ENCODE results near the gene VPS16. TPM values are rescaled to one million over a fixed set of nuclear protein-coding genes. Genes with fewer than 3 reads are reported as not detected.
"Not testable (repeated sequence)": the region's sequence is repeated elsewhere in the genome, so short reads cannot be mapped to it uniquely, and the experiment has no call there.

VPS16 gene
- total RNA-seq, 1 donor from 2014 or later, result 19.3 TPM

GRCh38 chr20:2806351-2806701 is 34.2 kb upstream of the VPS16 start:
- peak; percentile 74 for ATAC-seq
- no peak for DNase-seq (ENCODE audit: low spot score)

DNA sequence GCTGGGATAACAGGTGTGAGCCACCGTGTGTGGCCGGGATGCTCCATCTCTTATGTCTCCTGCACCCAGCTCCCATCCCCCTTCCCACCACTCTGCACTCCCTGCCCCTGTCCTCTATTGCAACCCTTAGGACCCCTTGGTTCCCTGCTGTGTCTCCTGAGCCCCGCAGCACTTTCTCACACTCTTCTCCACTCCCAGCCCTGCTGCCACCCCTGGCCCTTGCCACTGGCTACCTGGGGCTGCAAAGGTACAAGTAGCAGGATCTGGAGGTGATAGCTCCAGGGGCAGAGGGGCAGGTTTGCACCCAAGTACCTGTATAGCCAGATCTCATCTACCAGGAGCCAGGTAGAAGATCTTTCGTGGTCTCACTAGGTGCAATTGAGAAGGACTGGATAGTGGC is 33.5 kb upstream of the VPS16 start:
- DNase-seq (ENCODE audit: low spot score) (no peak), ATAC-seq (no peak)

DNA sequence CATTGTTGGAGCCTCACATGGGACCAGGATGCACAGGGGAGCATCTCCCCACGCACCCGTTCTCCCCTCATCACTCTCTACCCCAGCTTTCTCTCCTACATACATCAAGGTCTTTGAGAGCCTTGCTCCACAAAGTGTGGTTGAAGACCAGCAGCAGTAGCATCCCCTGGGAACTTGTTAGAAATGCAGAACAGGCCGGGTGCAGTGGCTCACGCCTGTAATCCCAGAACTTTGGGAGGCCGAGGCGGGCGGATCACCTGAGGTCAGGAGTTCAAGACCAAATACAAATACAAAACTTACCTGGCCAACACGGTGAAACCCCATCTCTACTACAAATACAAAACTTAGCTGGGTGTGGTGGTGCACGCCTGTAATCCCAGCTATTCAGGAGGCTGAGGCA is 32.6 kb upstream of the VPS16 start:
- DNase-seq (ENCODE audit: low spot score), result peak; percentile 15
- ATAC-seq, result not testable (repeated sequence)

- ATAC-seq (no peak), DNase-seq (ENCODE audit: low spot score) (peak; percentile 12)
Measured at GRCh38 chr20:2809690-2810089, 30.9 kb upstream of the VPS16 start.

DNA sequence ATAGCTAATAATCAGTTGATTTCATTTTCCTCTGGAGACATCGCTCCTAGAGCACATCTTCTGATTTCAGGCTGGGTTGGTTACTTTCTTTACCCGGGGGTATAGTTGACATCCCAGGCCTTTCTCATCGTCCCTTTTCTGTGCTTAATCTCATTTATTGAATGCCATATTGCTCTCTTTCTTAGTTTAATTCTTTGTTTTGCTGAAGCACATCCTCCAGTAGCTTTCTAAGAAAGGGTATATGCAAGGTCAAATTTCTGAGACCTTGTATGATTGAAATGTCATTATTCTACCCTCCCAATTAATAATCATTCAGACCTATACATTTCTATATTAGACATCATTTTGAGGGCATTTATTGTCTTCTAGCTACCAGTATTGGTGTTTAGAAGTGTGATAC is 28.4 kb upstream of the VPS16 start:
- DNase-seq (ENCODE audit: low spot score) (no peak), ATAC-seq (no peak)

GRCh38 chr20:2814076-2814475 is 26.5 kb upstream of the VPS16 start:
- DNase-seq (ENCODE audit: low spot score), result no peak

DNA sequence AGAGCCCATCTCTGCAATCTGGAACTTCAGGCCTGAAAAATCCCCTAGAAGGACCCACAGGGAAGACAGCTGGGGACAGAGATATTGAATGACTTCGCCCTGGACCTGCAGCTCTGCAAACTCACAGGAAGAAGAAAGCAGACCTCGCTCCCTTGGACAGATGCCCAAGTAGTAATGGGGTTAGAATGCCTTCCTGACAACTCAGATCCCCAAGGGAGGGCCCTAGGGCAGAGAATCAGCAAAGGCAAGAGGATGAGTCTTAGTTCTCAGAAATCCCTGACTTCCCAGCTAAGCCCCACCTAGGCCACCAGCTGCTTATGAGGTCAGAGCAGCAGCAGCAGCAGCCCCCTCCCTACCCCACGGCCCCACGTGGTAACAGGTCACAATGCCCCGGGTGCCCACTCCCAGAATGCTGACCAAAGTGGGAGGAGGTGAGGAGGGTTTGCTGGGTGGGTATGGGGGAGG is 25.9 kb upstream of the VPS16 start, which contains the start of gene C20orf141:
TSS of gene C20orf141 (plus strand) at position 401 of the 465 bp plus-strand sequence. CDS start 198 bp downstream, outside the sequence.
- ATAC-seq (no peak), DNase-seq (ENCODE audit: low spot score) (no peak)

More at GRCh38 chr20:2814076-2814475, 26.5 kb upstream of the VPS16 start:
- no peak for ATAC-seq

GRCh38 chr20:2815242-2815900 is 25.2 kb upstream of the VPS16 start:
- DNase-seq (ENCODE audit: low spot score) (no peak), ATAC-seq (no peak)

DNA sequence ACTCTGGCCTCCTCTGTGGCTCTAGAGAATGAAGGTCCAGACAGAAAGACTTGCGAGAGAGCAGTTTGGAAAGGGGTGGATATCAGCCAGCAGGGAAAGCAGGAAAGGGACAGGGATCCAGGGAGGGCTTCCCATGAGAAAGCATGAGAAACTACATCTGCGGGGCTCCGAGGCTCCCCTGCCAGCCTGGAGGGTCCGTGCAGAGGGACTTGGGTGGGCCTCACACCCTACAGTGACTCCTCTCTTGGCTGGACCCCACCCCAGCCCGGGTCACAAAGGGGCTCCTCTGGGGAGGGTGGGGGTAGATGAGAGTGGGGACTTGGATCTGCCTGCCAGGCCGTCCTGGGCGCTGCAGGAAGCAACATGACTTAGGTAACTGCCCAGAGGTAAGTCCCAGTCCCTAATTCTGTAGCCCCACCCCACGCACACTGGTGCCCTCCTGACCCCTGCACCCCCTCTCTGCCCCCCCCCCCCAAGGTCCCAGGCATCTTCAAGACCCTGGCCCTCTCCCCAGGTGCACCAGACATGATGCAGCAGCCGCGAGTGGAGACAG is 24.4 kb upstream of the VPS16 start, which contains the start of gene TMEM239:
TSS of gene TMEM239 (plus strand) at position 335 of the 553 bp plus-strand sequence. CDS start at position 526, 191 bp downstream.
- no peak for ATAC-seq
- no peak for DNase-seq (ENCODE audit: low spot score)

DNA sequence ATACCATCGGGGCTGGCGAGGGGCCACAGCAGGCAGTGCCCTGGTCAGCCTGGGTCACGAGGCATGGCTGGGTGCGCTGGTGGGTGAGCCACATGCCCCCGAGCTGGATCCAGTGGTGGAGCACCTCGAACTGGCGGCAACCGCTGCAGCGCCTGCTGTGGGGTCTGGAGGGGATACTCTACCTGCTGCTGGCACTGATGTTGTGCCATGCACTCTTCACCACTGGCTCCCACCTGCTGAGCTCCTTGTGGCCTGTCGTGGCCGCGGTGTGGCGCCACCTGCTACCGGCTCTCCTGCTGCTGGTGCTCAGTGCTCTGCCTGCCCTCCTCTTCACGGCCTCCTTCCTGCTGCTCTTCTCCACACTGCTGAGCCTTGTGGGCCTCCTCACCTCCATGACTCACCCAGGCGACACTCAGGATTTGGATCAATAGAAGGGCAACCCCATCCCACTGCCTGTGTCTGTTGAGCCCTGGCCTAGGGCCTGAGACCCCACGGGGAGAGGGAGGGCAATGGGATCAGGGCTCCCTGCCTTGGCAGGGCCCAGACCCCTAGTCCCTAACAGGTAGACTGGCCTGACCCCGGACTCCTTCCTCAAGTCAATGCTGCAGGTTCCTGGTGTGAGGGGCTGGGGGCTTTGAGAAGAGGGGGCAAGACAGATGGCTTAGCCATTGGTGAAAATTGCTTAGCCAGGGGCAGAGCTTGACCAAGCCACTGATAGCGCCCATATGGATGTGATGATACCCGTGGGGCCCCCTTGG is 23.8 kb upstream of the VPS16 start:
- ATAC-seq, result no peak
- DNase-seq (ENCODE audit: low spot score), result no peak

DNA sequence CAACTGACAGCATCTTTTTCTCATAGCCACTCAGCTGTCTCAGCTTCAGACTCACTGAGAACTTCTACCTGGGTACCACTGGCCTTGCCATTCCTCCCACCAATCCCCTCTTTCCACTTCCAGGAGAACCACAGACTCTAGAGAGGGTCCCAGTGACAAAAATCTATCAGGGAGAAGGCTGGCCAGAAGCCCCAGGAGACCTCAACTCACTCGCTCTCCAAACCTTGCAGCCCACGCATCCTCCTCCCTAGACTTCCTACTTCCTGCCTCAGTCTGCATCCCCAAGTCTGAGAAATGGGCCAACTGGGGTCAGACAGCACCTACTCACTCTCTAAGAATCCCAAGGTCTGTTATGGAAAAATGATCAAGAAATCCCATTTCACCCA is 23.2 kb upstream of the VPS16 start:
- ATAC-seq (no peak), DNase-seq (ENCODE audit: low spot score) (peak; percentile 12)

DNA sequence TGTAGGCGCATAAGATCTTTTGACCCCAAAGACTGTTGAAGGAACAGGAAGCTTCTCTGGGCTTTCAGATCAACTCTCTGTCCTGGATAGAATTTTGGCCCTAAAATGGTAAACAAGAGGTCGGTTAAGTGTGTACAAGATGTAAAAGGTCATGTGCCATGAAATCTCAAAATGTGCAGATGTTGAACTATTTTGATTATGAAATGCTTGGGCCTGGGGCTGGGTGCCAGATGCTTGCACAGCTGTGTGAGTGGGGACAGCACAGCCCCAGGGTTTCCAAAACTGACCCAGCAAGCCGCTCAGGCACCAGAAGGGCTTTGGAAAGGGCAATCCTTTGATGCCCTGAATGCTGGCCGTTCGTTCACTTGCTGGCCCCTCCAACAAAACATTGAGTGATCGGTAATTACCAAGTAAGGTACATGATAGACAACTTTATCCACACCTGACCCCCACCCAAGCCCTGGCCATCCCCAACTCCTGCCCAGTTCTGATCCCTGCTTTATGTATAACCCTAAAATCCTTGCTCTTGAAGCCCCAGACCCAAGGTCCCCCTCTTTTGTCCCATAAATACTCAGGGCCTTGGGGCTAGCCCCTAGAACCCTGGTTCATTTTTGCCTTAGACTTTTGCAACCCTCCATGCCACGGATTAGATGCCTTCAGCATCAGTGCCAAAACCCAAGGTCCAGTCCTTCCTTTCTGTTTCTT is 22.5 kb upstream of the VPS16 start:
- ATAC-seq (no peak), DNase-seq (ENCODE audit: low spot score) (peak; percentile 22)

DNA sequence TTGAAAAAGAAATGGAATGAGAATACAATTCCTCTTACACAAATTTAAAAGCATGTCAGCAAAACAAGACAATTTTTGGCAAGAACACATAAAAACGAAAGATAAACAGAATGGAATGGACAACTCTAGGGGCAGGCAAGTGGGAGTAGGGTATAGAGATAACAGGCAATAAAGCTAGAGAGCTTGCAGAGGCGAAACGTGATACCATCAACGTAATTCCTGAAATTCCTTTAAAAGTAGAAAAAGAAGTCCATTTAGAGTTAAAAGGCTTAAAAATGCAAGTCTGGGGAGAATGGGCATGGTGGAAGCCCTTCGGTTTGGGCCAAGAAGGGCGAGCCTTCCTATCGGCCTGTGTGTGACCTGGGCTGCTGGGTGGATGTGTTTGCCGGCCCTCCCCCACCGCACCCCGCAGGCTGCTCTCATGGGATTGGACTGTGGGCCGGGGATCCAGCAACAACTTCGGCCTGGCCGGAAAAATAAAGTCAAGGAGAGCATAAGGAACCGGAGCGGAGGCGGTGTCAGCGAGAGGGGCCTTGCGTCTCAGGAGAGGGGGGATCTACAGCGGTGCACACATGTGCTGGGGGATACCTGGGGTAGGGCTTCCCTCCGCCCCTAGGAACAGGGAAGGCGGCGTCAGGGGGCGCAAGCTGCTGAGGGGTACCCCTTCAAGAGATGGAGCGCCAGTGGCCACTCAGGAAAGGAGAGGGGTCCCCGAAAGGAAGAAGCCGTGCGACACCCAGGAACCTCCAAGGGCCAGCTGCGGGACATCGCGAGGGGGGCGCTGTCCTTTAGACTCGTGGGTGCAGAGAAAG is 20.3 kb upstream of the VPS16 start:
- ATAC-seq, result no peak
- peak; percentile 33 for DNase-seq (ENCODE audit: low spot score)

DNA sequence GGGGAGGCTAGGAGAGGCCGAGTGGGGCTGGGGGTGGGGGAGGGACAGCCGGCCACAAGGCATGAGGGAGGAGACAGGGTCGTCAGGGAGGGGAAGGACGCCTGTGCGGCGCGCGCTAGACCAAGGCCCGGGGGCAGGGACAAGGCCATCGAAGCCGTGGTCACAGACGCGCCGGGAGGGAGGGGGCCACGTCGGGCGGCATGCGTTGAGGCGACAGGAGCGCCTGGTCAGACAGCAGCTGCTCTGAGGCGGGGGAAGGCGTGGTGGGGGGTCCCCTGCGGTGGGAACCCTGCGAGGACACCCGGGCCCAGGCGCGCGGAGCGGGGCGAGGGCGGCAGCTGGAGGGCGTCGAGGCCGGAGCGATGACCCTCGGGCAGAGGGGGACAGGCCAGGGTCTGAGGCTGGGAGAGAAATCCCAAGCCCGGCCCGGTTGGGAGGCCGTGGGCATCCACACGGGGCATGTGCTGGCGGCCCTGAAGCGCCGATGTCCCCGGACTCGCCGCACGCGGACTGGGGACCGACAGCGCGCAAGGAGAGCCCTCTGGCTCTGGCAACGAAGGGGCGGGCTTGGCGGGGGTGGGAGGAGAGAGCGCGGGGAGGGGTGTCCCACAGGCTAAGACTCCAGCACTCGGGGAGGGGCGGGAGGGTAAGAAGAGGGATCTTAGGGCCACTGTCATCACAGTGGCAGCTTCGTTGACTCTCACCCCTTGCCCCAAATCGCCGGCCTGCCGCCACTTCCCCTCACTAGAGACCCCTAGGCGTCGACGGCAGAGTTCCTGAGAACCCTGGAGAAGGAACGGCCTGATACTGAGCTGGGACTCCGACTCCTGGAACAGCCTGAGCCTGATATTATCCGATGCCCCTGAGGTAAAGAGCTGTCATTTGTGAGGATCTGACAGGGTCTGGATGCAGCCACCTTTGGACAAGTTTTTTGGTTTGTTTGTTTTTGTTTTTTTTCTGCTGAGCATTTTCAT is 19.4 kb upstream of the VPS16 start:
- DNase-seq (ENCODE audit: low spot score), result peak; percentile 39
- ATAC-seq, result no peak

DNA sequence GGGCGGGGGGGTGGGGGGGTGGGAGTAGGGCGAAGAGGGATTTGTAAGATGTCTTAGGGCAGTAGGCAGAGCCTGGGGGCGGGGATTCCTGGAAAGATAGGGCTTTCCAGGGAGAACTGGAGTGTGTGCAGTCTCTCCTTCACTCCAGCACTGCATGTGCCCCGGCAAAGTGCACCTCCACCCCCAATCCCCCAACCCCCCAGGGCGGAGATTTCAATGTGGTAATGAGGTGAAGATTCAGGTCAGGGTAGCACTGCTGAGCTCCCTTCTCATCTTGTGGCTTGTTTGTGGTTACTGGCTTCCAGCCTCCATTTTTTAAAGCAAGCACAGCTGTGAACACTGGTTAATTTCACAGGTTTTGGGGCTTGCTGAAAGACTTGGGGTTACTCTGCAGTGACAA is 18.5 kb upstream of the VPS16 start:
- peak; percentile 3 for DNase-seq (ENCODE audit: low spot score)
- no peak for ATAC-seq

DNA sequence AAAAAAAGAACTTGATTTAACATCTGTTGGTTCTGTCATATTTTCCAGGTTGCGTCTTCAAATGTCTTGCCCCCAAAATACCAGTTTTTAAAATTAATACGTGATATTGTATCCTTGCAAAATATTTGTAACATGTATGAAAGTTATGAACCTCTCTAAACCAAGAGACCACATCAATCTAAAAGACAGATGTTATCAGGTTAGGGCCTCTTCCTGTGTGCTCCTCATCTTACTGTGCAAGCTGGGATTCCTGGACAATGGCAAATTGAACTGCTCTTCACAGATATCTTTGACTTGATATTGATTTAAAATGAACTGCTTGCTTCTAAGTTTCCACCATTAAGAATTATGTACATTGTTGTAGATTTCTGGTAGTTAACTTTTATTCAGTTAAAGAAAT is 14.8 kb upstream of the VPS16 start:
- no peak for ATAC-seq
- DNase-seq (ENCODE audit: low spot score), result no peak

DNA sequence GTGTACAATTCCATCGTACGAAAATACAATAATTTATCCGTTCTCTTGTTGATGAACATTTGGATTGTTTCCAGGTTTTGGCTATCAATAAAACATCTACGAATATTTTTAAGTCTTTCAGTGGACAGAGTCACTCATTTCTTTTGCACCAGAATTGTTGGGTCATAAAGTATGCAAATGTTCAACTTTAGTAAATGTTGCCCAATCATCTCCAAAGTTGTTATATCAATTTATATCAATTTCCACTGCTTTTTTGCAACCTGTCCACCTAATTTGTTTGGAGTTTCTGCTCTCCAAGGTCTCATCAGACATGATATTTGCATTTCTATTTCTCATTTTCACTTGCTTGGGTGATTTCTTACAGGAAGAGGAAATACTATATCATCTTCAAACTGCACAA is 13.9 kb upstream of the VPS16 start:
- ATAC-seq (no peak), DNase-seq (ENCODE audit: low spot score) (no peak)

DNA sequence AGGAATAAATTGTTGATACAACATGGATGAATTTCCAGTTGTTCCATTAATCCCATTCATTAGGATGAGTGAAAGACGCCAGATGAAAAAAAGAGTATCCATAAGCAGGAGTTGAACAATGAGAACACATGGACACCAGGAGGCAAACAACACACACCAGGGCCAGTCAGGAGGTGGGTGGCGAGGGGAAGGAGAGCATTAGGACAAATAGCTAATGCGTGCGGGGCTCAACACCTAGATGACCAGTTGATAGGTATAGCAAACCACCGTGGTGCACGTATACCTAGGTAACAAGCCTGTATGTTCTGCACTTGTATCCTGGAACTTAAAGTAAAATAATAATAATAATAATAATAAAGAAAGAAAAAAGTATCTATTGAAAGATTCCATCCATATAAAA is 11.2 kb upstream of the VPS16 start:
- DNase-seq (ENCODE audit: low spot score) (peak; percentile 8), ATAC-seq (no peak)

DNA sequence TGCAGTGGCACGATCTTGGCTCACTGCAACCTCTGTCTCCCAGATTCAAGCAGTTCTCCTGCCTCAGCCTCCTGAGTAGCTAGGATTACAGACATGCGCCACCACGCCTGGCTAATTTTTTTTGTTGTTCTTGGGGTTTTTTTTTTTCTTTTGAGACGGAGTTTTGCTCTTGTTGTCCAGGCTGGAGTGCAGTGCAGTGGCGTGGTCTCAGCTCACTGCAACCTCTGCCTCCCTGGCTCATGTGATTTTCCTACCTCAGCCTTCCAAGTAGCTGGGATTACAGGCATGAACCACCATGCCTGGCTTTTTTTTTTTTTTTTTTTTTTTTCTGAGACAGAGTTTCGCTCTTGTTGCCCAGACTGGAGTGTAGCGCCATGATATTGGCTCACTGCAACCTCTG is 9.3 kb upstream of the VPS16 start:
- DNase-seq (ENCODE audit: low spot score), result peak; percentile 1
- not testable (repeated sequence) for ATAC-seq

Data from left lobe of liver (tissue), 2 donors.